C4-2B (cell line): ENCODE data around the gene PROSER3.

ENCODE experiments used
- CTCF ChIP-seq: fragments of 450-650 bp; conservative IDR thresholded peaks from 2 replicates; pipeline ENCODE4 v1.5.1; 2017; ENCODE audit warnings: mild to moderate bottlenecking
- ZFX ChIP-seq: fragments of 450-650 bp; IDR thresholded peaks from 2 replicates; pipeline ENCODE4 v1.6.1; 2017

GRCh38 chr19:35787227-35787799, 29.3 kb downstream of the PROSER3 start:
- TF ChIP-seq CTCF (no peak), ZFX (no peak)
